Fibroblast of skin of abdomen (primary cell): Measurements from ENCODE around the gene PNN.

Source experiments
- DNase-seq: peaks from one replicate; pipeline ENCODE4 v3.0.0-alpha.2; 2013

Gene PNN

GRCh38 chr14:39229601-39230110 lies 54.6 kb downstream of the PNN start:
- DNase-seq = no peak

- DNase-seq = peak; percentile 39
These were observed 55.5 kb downstream of the PNN start for GRCh38 chr14:39230416-39231035.

- peak; percentile 55 for DNase-seq
These were observed 56.9 kb downstream of the PNN start for GRCh38 chr14:39231751-39232553.
